M059J (cell line): Measurements from ENCODE around the gene CACNA1B. TPM values are rescaled to one million over a fixed set of nuclear protein-coding genes. Genes with fewer than 3 reads are reported as not detected.

ENCODE experiments used
- DNase-seq: peaks from one replicate; pipeline ENCODE4 v3.0.0-alpha.2; 2012; ENCODE audit warnings: low read depth
- total RNA-seq: library from RNA; depleted of rRNA; stranded (reverse); fragments of >200 nt; shearing (Covaris generic); gene quantifications from 2 replicates; pipeline ENCODE4 v1.2.3, GENCODE V29; 2014

The CACNA1B gene
- total RNA-seq, 1 experiment from 2014 or later = not detected

- DNase-seq = no peak
Measured at GRCh38 chr9:137965177-137965795, 87.7 kb downstream of the CACNA1B start.

GRCh38 chr9:137967280-137967953 lies 89.8 kb downstream of the CACNA1B start:
- DNase-seq = no peak

GRCh38 chr9:137968235-137968634 lies 90.7 kb downstream of the CACNA1B start:
- DNase-seq = no peak

GRCh38 chr9:137969008-137969407 lies 91.4 kb downstream of the CACNA1B start:
- no peak for DNase-seq

GRCh38 chr9:137969685-137970084 lies 92.1 kb downstream of the CACNA1B start:
- no peak for DNase-seq

- DNase-seq = no peak
Measured at GRCh38 chr9:137970098-137970497, 92.5 kb downstream of the CACNA1B start.

GRCh38 chr9:137970686-137971476 lies 93.3 kb downstream of the CACNA1B start:
- no peak for DNase-seq

GRCh38 chr9:137971477-137972138 lies 94.0 kb downstream of the CACNA1B start:
- DNase-seq = no peak

GRCh38 chr9:137972355-137972987 lies 94.9 kb downstream of the CACNA1B start:
- no peak for DNase-seq

- peak; percentile 66 for DNase-seq
Measured at GRCh38 chr9:137972988-137973470, 95.4 kb downstream of the CACNA1B start.

GRCh38 chr9:137973829-137974416 lies 96.3 kb downstream of the CACNA1B start:
- no peak for DNase-seq

GRCh38 chr9:137974746-137975526 lies 97.4 kb downstream of the CACNA1B start:
- no peak for DNase-seq

- no peak for DNase-seq
Measured at GRCh38 chr9:137975527-137975913, 97.9 kb downstream of the CACNA1B start.

GRCh38 chr9:137975936-137976565 lies 98.5 kb downstream of the CACNA1B start:
- DNase-seq = no peak

GRCh38 chr9:137977571-137978261 lies 100.1 kb downstream of the CACNA1B start:
- DNase-seq = no peak

GRCh38 chr9:137978262-137978714 lies 100.7 kb downstream of the CACNA1B start:
- no peak for DNase-seq

GRCh38 chr9:137982200-137982599 lies 104.6 kb downstream of the CACNA1B start:
- peak; percentile 13 for DNase-seq

GRCh38 chr9:137984005-137984404 lies 106.4 kb downstream of the CACNA1B start:
- DNase-seq = no peak
